Measurements from ENCODE around the gene SLC11A2.

DNA sequence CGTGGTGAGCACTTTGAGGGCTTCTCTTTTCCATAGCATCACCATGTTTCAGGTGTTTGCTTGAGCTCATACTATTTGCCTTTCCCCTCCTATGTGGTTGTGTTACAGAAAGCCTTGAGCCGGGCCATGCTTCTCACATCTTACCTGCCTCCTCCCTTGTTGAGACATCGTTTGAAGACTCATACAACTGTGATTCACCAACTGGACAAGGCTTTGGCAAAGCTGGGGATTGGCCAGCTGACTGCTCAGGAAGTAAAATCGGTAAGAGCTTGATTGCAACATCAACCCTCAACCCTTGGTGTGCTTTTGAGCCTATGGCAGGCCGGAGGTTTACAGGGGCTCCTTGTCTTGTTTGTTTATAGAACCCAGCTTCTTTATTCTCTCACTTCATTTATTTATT lies 30.1 kb upstream of the SLC11A2 start:
- TF ChIP-seq CTCF (IDR thresholded peaks at IDR 0.05) (no peak), POLR2AphosphoS5 (IDR thresholded peaks at IDR 0.05) (no peak), POLR2A (IDR thresholded peaks at IDR 0.05) (no peak)

All from breast epithelium (tissue), 3 donors.